ENCODE results near the gene OR51B6.
"Not testable (repeated sequence)": the region's sequence is repeated elsewhere in the genome, so short reads cannot be mapped to it uniquely, and the experiment has no call there.

OR51B6 gene

GRCh38 chr11:5351208-5351607 lies at the start of gene OR51B6:
TSS of gene OR51B6 (plus strand) at chr11:5351508. CDS start at chr11:5351508, 0 bp downstream.
- H3K4me3 ChIP-seq (ENCODE audit: low read length) = no peak within 1 kb of the TSS
- H3K4me1 ChIP-seq (ENCODE audit: insufficient read depth, low read length) = no peaks in the 10 kb centered on the region
- no peaks in the 10 kb centered on the region for H3K36me3 ChIP-seq (ENCODE audit: insufficient read depth, low read length)
- no peaks in the 10 kb centered on the region for H3K27me3 ChIP-seq (ENCODE audit: insufficient read depth, low read length)
- no peaks in the 10 kb centered on the region for H3K9me3 ChIP-seq (ENCODE audit: low read length)
- H2AFZ ChIP-seq (ENCODE audit: low read depth, low read length) = no peak within 1 kb of the TSS

- no peaks in the 10 kb centered on the region for H3K36me3 ChIP-seq (ENCODE audit: insufficient read depth, low read length)
Observed at GRCh38 chr11:5301846-5302245, 49.5 kb upstream of the OR51B6 start, which contains the start of gene OR51B4. TSS of gene OR51B4 (minus strand) at chr11:5301946. CDS start at chr11:5301946, 0 bp downstream.

GRCh38 chr11:5303626-5304025 lies 47.7 kb upstream of the OR51B6 start:
- Histone ChIP-seq H3K36me3 (ENCODE audit: insufficient read depth, low read length) (no peaks in the 10 kb centered on the region), H3K4me1 (ENCODE audit: insufficient read depth, low read length) (no peaks in the 10 kb centered on the region), H3K4me3 (ENCODE audit: low read length) (no peak overlapping the region), H3K9me3 (ENCODE audit: low read length) (no peaks in the 10 kb centered on the region), H2AFZ (ENCODE audit: low read depth, low read length) (no peak overlapping the region), H3K27me3 (ENCODE audit: insufficient read depth, low read length) (no peaks in the 10 kb centered on the region)

More at GRCh38 chr11:5301846-5302245, 49.5 kb upstream of the OR51B6 start, which contains the start of gene OR51B4:
- no peaks in the 10 kb centered on the region for H3K9me3 ChIP-seq (ENCODE audit: low read length)
- no peak within 1 kb of the TSS for H3K4me3 ChIP-seq (ENCODE audit: low read length)
- no peaks in the 10 kb centered on the region for H3K27me3 ChIP-seq (ENCODE audit: insufficient read depth, low read length)
- no peaks in the 10 kb centered on the region for H3K4me1 ChIP-seq (ENCODE audit: insufficient read depth, low read length)
- H2AFZ ChIP-seq (ENCODE audit: low read depth, low read length) = no peak within 1 kb of the TSS

GRCh38 chr11:5304046-5304445 lies 47.3 kb upstream of the OR51B6 start:
- Histone ChIP-seq H2AFZ (ENCODE audit: low read depth, low read length) (no peak overlapping the region), H3K9me3 (ENCODE audit: low read length) (no peaks in the 10 kb centered on the region), H3K27me3 (ENCODE audit: insufficient read depth, low read length) (no peaks in the 10 kb centered on the region), H3K4me3 (ENCODE audit: low read length) (no peak overlapping the region), H3K36me3 (ENCODE audit: insufficient read depth, low read length) (no peaks in the 10 kb centered on the region), H3K4me1 (ENCODE audit: insufficient read depth, low read length) (no peaks in the 10 kb centered on the region)

- H3K27me3 ChIP-seq (ENCODE audit: insufficient read depth, low read length) = no peaks in the 10 kb centered on the region
- H3K4me1 ChIP-seq (ENCODE audit: insufficient read depth, low read length) = no peaks in the 10 kb centered on the region
- no peaks in the 10 kb centered on the region for H3K9me3 ChIP-seq (ENCODE audit: low read length)
- H2AFZ ChIP-seq (ENCODE audit: low read depth, low read length) = no peak overlapping the region
- H3K4me3 ChIP-seq (ENCODE audit: low read length) = no peak overlapping the region
- no peaks in the 10 kb centered on the region for H3K36me3 ChIP-seq (ENCODE audit: insufficient read depth, low read length)
Observed at GRCh38 chr11:5307256-5308019, 43.9 kb upstream of the OR51B6 start.

- H3K36me3 ChIP-seq (ENCODE audit: insufficient read depth, low read length) = no peaks in the 10 kb centered on the region
- H3K4me3 ChIP-seq (ENCODE audit: low read length) = no peak overlapping the region
- no peaks in the 10 kb centered on the region for H3K27me3 ChIP-seq (ENCODE audit: insufficient read depth, low read length)
- no peaks in the 10 kb centered on the region for H3K4me1 ChIP-seq (ENCODE audit: insufficient read depth, low read length)
- no peak overlapping the region for H2AFZ ChIP-seq (ENCODE audit: low read depth, low read length)
- H3K9me3 ChIP-seq (ENCODE audit: low read length) = no peaks in the 10 kb centered on the region
Observed at GRCh38 chr11:5310423-5310822, 40.9 kb upstream of the OR51B6 start.

GRCh38 chr11:5313326-5314023 lies 37.8 kb upstream of the OR51B6 start:
- H3K9me3 ChIP-seq (ENCODE audit: low read length); H3K27me3 ChIP-seq (ENCODE audit: insufficient read depth, low read length); H3K4me3 ChIP-seq (ENCODE audit: low read length); H2AFZ ChIP-seq (ENCODE audit: low read depth, low read length); H3K4me1 ChIP-seq (ENCODE audit: insufficient read depth, low read length); H3K36me3 ChIP-seq (ENCODE audit: insufficient read depth, low read length): not testable (repeated sequence)

- Histone ChIP-seq H3K4me3 (ENCODE audit: low read length) (no peak overlapping the region), H3K27me3 (ENCODE audit: insufficient read depth, low read length) (no peaks in the 10 kb centered on the region), H3K9me3 (ENCODE audit: low read length) (no peaks in the 10 kb centered on the region), H3K4me1 (ENCODE audit: insufficient read depth, low read length) (no peaks in the 10 kb centered on the region), H2AFZ (ENCODE audit: low read depth, low read length) (no peak overlapping the region), H3K36me3 (ENCODE audit: insufficient read depth, low read length) (no peaks in the 10 kb centered on the region)
Observed at GRCh38 chr11:5317292-5317691, 34.0 kb upstream of the OR51B6 start.

GRCh38 chr11:5324197-5324596 lies 27.1 kb upstream of the OR51B6 start, which contains the start of gene OR51B2:
TSS of gene OR51B2 (minus strand) at chr11:5324297. CDS start at chr11:5324297, 0 bp downstream.
- H3K4me3 ChIP-seq (ENCODE audit: low read length) = no peak within 1 kb of the TSS
- no peaks in the 10 kb centered on the region for H3K4me1 ChIP-seq (ENCODE audit: insufficient read depth, low read length)

GRCh38 chr11:5335170-5335569 lies 16.1 kb upstream of the OR51B6 start:
- Histone ChIP-seq H3K4me3 (ENCODE audit: low read length) (no peak overlapping the region), H3K36me3 (ENCODE audit: insufficient read depth, low read length) (no peaks in the 10 kb centered on the region), H2AFZ (ENCODE audit: low read depth, low read length) (no peak overlapping the region), H3K9me3 (ENCODE audit: low read length) (no peaks in the 10 kb centered on the region), H3K27me3 (ENCODE audit: insufficient read depth, low read length) (no peaks in the 10 kb centered on the region), H3K4me1 (ENCODE audit: insufficient read depth, low read length) (no peaks in the 10 kb centered on the region)

More at GRCh38 chr11:5324197-5324596, 27.1 kb upstream of the OR51B6 start, which contains the start of gene OR51B2:
- Histone ChIP-seq H2AFZ (ENCODE audit: low read depth, low read length) (no peak within 1 kb of the TSS), H3K9me3 (ENCODE audit: low read length) (no peaks in the 10 kb centered on the region), H3K36me3 (ENCODE audit: insufficient read depth, low read length) (no peaks in the 10 kb centered on the region), H3K27me3 (ENCODE audit: insufficient read depth, low read length) (no peaks in the 10 kb centered on the region)

GRCh38 chr11:5336331-5336730 lies 15.0 kb upstream of the OR51B6 start:
- H3K36me3 ChIP-seq (ENCODE audit: insufficient read depth, low read length) = no peaks in the 10 kb centered on the region
- no peaks in the 10 kb centered on the region for H3K4me1 ChIP-seq (ENCODE audit: insufficient read depth, low read length)
- no peak overlapping the region for H2AFZ ChIP-seq (ENCODE audit: low read depth, low read length)
- H3K9me3 ChIP-seq (ENCODE audit: low read length) = no peaks in the 10 kb centered on the region
- no peak overlapping the region for H3K4me3 ChIP-seq (ENCODE audit: low read length)
- H3K27me3 ChIP-seq (ENCODE audit: insufficient read depth, low read length) = no peaks in the 10 kb centered on the region

- H3K4me1 ChIP-seq (ENCODE audit: insufficient read depth, low read length); H3K4me3 ChIP-seq (ENCODE audit: low read length); H3K36me3 ChIP-seq (ENCODE audit: insufficient read depth, low read length); H3K9me3 ChIP-seq (ENCODE audit: low read length); H3K27me3 ChIP-seq (ENCODE audit: insufficient read depth, low read length); H2AFZ ChIP-seq (ENCODE audit: low read depth, low read length): not testable (repeated sequence)
Observed at GRCh38 chr11:5337253-5337652, 14.1 kb upstream of the OR51B6 start.

GRCh38 chr11:5339771-5340322 lies 11.5 kb upstream of the OR51B6 start:
- Histone ChIP-seq H3K9me3 (ENCODE audit: low read length) (no peaks in the 10 kb centered on the region), H2AFZ (ENCODE audit: low read depth, low read length) (no peak overlapping the region)

More at GRCh38 chr11:5339771-5340322, 11.5 kb upstream of the OR51B6 start:
- Histone ChIP-seq H3K36me3 (ENCODE audit: insufficient read depth, low read length) (no peaks in the 10 kb centered on the region), H3K4me1 (ENCODE audit: insufficient read depth, low read length) (no peaks in the 10 kb centered on the region), H3K27me3 (ENCODE audit: insufficient read depth, low read length) (no peaks in the 10 kb centered on the region), H3K4me3 (ENCODE audit: low read length) (no peak overlapping the region)
